ENCODE measurements around the gene DTD2. TPM values are rescaled to one million over a fixed set of nuclear protein-coding genes. Genes with fewer than 3 reads are reported as not detected.

Gene DTD2
- total and polyA plus RNA-seq, 2 experiments from 2014 or later, result 8.9 to 40.1 TPM

- DNase-seq (ENCODE audit: low read depth in 1 of 2, low spot score in 1 of 2), result no peak
- TF ChIP-seq, protein P1, sequence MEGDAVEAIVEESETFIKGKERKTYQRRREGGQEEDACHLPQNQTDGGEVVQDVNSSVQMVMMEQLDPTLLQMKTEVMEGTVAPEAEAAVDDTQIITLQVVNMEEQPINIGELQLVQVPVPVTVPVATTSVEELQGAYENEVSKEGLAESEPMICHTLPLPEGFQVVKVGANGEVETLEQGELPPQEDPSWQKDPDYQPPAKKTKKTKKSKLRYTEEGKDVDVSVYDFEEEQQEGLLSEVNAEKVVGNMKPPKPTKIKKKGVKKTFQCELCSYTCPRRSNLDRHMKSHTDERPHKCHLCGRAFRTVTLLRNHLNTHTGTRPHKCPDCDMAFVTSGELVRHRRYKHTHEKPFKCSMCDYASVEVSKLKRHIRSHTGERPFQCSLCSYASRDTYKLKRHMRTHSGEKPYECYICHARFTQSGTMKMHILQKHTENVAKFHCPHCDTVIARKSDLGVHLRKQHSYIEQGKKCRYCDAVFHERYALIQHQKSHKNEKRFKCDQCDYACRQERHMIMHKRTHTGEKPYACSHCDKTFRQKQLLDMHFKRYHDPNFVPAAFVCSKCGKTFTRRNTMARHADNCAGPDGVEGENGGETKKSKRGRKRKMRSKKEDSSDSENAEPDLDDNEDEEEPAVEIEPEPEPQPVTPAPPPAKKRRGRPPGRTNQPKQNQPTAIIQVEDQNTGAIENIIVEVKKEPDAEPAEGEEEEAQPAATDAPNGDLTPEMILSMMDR (IDR thresholded peaks at IDR 0.05; ENCODE audit: low read depth, low read length), result no peak
- Histone ChIP-seq H3K36me3 (peaks cover 12% of the 10 kb centered on the region), H3K27ac (no peak overlapping the region), H3K4me1 (ENCODE audit: low read depth) (peaks cover 7% of the 10 kb centered on the region), H3K4me3 (no peak overlapping the region), H3K27me3 (no peaks in the 10 kb centered on the region), H3K9me3 (ENCODE audit: low read depth) (no peaks in the 10 kb centered on the region)
These were observed 53.6 kb downstream of the DTD2 start for GRCh38 chr14:31403707-31404106.

DNA sequence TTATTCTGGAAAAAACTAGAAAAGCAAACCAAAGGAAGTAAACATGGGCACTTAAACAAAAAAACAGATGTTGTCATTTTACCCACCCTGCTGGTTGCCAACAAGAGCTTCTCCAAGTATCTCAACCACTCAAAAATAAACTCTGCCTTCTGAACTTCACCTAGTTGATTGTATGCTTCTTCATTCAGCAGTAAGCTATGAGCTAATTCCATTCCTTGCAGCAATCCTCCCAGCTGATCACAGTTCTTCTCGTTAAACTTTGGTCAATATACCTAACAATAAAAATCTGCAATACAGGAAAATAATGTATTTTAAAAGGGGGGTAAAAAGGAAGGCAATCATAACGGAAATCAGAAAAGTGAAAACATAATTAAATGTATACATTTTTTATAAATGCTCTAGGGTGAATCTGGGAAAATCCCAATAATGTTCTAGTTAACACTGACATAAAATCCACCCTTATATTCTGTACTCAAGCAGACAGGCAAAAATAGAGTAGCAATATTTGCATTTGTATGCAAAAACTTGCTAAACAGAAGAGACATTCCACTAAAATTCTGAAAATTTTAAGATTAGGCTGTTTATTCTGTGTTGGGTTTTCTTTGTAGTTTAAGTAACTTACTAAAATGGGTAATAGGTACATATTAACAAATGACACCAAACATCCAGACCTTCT is 54.4 kb downstream of the DTD2 start:
- Histone ChIP-seq H3K36me3 (peaks cover 14% of the 10 kb centered on the region), H3K4me3 (no peak overlapping the region), H3K4me1 (ENCODE audit: low read depth) (peaks cover 7% of the 10 kb centered on the region), H3K9me3 (ENCODE audit: low read depth) (no peaks in the 10 kb centered on the region), H3K27me3 (no peaks in the 10 kb centered on the region), H3K27ac (no peak overlapping the region)
- TF ChIP-seq, protein P1 (IDR thresholded peaks at IDR 0.05; ENCODE audit: low read depth, low read length), result no peak
- DNase-seq (ENCODE audit: low read depth in 1 of 2, low spot score in 1 of 2), result no peak

GRCh38 chr14:31401369-31401932 is 55.9 kb downstream of the DTD2 start:
- Histone ChIP-seq H3K4me3 (no peak overlapping the region), H3K36me3 (peaks cover 14% of the 10 kb centered on the region), H3K4me1 (ENCODE audit: low read depth) (peaks cover 7% of the 10 kb centered on the region), H3K27ac (no peak overlapping the region), H3K27me3 (no peaks in the 10 kb centered on the region), H3K9me3 (ENCODE audit: low read depth) (no peaks in the 10 kb centered on the region)
- no peak for DNase-seq (ENCODE audit: low read depth in 1 of 2, low spot score in 1 of 2)
- TF ChIP-seq, protein P1 (IDR thresholded peaks at IDR 0.05; ENCODE audit: low read depth, low read length), result no peak

- Histone ChIP-seq H3K9me3 (ENCODE audit: low read depth) (no peaks in the 10 kb centered on the region), H3K36me3 (peaks cover 14% of the 10 kb centered on the region), H3K4me3 (no peak overlapping the region), H3K27ac (no peak overlapping the region), H3K27me3 (no peaks in the 10 kb centered on the region), H3K4me1 (ENCODE audit: low read depth) (no peaks in the 10 kb centered on the region)
- TF ChIP-seq, protein P1 (IDR thresholded peaks at IDR 0.05; ENCODE audit: low read depth, low read length), result no peak
- DNase-seq (ENCODE audit: low read depth in 1 of 2, low spot score in 1 of 2), result no peak
These were observed 57.2 kb downstream of the DTD2 start for GRCh38 chr14:31400031-31400638.

Other genes starting within 250 kb of the DTD2 start
- gene HECTD1, start 249.7 kb downstream of the DTD2 start, total RNA-seq, result 155 and 180 TPM in 2 replicates
- 49.4 and 61.4 TPM in 2 replicates for gene HECTD1, start 249.7 kb downstream of the DTD2 start, polyA plus RNA-seq
- 16.1 and 31.7 TPM in 2 replicates for gene HEATR5A, start 37.0 kb downstream of the DTD2 start, total RNA-seq
- 12.2 and 23.2 TPM in 2 replicates for gene HEATR5A, start 37.0 kb downstream of the DTD2 start, polyA plus RNA-seq
- not detected in 2 replicates for gene GPR33, start 30.5 kb upstream of the DTD2 start, total RNA-seq
- gene GPR33, start 30.5 kb upstream of the DTD2 start, polyA plus RNA-seq, result not detected in 2 replicates
- 27.4 and 30.8 TPM in 2 replicates for gene NUBPL, start 103.9 kb upstream of the DTD2 start, total RNA-seq
- 22.9 and 25.9 TPM in 2 replicates for gene NUBPL, start 103.9 kb upstream of the DTD2 start, polyA plus RNA-seq

All from cardiac muscle cell (in vitro differentiated cells and primary cell).